SK-N-SH treated with all-trans-retinoic acid at 6 μM for 48 hours (cell line): Measurements from ENCODE around the gene ABHD17B.

Experiments
- ATAC-seq: fragments of 200-7000 bp; cut with Tn5 transposase; 3 replicates; pipeline ENCODE4 v1.9.1; 2020; ENCODE audit warnings: mild to moderate bottlenecking, moderate library complexity
- ARNTL ChIP-seq: fragments of 450-650 bp; formaldehyde crosslinking; IDR thresholded peaks from 2 replicates; pipeline ENCODE4 v1.5.0; 2020; ENCODE audit warnings: low read depth, mild to moderate bottlenecking, moderate library complexity, borderline replicate concordance
- BACH2 ChIP-seq: fragments of 250-450 bp; sonication (Bioruptor Pico); IDR thresholded peaks from 2 replicates; pipeline ENCODE4 v1.9.0; 2021; ENCODE audit warnings: mild to moderate bottlenecking, borderline replicate concordance
- CREB5 ChIP-seq: fragments of 250-450 bp; sonication (Bioruptor Pico); IDR thresholded peaks from 2 replicates; pipeline ENCODE4 v1.5.1; 2020; ENCODE audit warnings: low read depth, mild to moderate bottlenecking, moderate library complexity
- CSDC2 ChIP-seq: fragments of 250-450 bp; sonication (Bioruptor Pico); IDR thresholded peaks from 2 replicates; pipeline ENCODE4 v1.5.0; 2020; ENCODE audit warnings: mild to moderate bottlenecking, moderate library complexity
- CSRNP3 ChIP-seq: fragments of 250-450 bp; sonication (Bioruptor Pico); IDR thresholded peaks from 2 replicates; pipeline ENCODE4 v1.5.1; 2021; ENCODE audit warnings: mild to moderate bottlenecking, moderate library complexity
- ESRRG ChIP-seq: fragments of 250-450 bp; sonication (Bioruptor Pico); IDR thresholded peaks from 2 replicates; pipeline ENCODE4 v1.6.1; 2021; ENCODE audit warnings: mild to moderate bottlenecking
- GLIS3 ChIP-seq: fragments of 250-450 bp; sonication (Bioruptor Pico); IDR thresholded peaks from 2 replicates; pipeline ENCODE4 v1.5.0; 2020; ENCODE audit warnings: mild to moderate bottlenecking, moderate library complexity
- ISL1 ChIP-seq: fragments of 250-450 bp; sonication (Bioruptor Pico); IDR thresholded peaks from 2 replicates; pipeline ENCODE4 v2.1.2; 2022; ENCODE audit warnings: mild to moderate bottlenecking, moderate library complexity
- PATZ1 ChIP-seq: fragments of 250-450 bp; sonication (Bioruptor Pico); IDR thresholded peaks from 2 replicates; pipeline ENCODE4 v1.8.0; 2020; ENCODE audit warnings: mild to moderate bottlenecking, moderate library complexity, borderline replicate concordance
- POU6F1 ChIP-seq: fragments of 250-450 bp; sonication (Bioruptor Pico); IDR thresholded peaks from 2 replicates; pipeline ENCODE4 v1.8.0; 2021; ENCODE audit warnings: low read depth, mild to moderate bottlenecking, moderate library complexity, borderline replicate concordance
- PPARA ChIP-seq: fragments of 250-450 bp; sonication (Bioruptor Pico); IDR thresholded peaks from 2 replicates; pipeline ENCODE4 v1.5.0; 2020; ENCODE audit warnings: mild to moderate bottlenecking, borderline replicate concordance
- RARB ChIP-seq: fragments of 250-450 bp; sonication (Bioruptor Pico); IDR thresholded peaks from 2 replicates; pipeline ENCODE4 v1.8.0; 2021; ENCODE audit warnings: mild to moderate bottlenecking, moderate library complexity
- SNAI2 ChIP-seq: fragments of 250-450 bp; sonication (Bioruptor Pico); IDR thresholded peaks from 2 replicates; pipeline ENCODE4 v1.5.0; 2020; ENCODE audit warnings: mild to moderate bottlenecking, moderate library complexity
- TCF4 ChIP-seq: fragments of 250-450 bp; sonication (Bioruptor Pico); IDR thresholded peaks from 2 replicates; pipeline ENCODE4 v1.8.0; 2021; ENCODE audit warnings: mild to moderate bottlenecking, moderate library complexity, borderline replicate concordance
- TOX ChIP-seq: fragments of 250-450 bp; sonication (Bioruptor Pico); IDR thresholded peaks from 2 replicates; pipeline ENCODE4 v1.8.0; 2021; ENCODE audit warnings: mild to moderate bottlenecking, moderate library complexity, borderline replicate concordance
- TSHZ2 ChIP-seq: fragments of 250-450 bp; sonication (Bioruptor Pico); IDR thresholded peaks from 2 replicates; pipeline ENCODE4 v1.5.0; 2020; ENCODE audit warnings: mild to moderate bottlenecking, moderate library complexity
- ZFP3 ChIP-seq: fragments of 250-450 bp; sonication (Bioruptor Pico); IDR thresholded peaks from 2 replicates; pipeline ENCODE4 v1.5.0; 2020; ENCODE audit warnings: mild to moderate bottlenecking, moderate library complexity
- ZFP30 ChIP-seq: fragments of 450-650 bp; formaldehyde crosslinking; IDR thresholded peaks from 2 replicates; pipeline ENCODE4 v1.5.0; 2022; ENCODE audit warnings: mild to moderate bottlenecking, moderate library complexity
- ZNF565 ChIP-seq: fragments of 450-650 bp; formaldehyde crosslinking; conservative IDR thresholded peaks from 2 replicates; pipeline ENCODE4 v1.5.0; 2020; ENCODE audit warnings: low read depth, mild to moderate bottlenecking, moderate library complexity
- ZNF70 ChIP-seq: fragments of 450-650 bp; formaldehyde crosslinking; IDR thresholded peaks from 2 replicates; pipeline ENCODE4 v1.5.0; 2020; ENCODE audit warnings: mild to moderate bottlenecking, moderate library complexity

Gene ABHD17B

GRCh38 chr9:71936066-71936465 lies 25.1 kb upstream of the ABHD17B start:
- no peak for ATAC-seq
- TF ChIP-seq SNAI2 (no peak), ISL1 (no peak), ZFP3 (CRISPR knock-in tag) (no peak), ARNTL (CRISPR knock-in tag) (no peak), PATZ1 (CRISPR knock-in tag) (no peak), ZFP30 (CRISPR knock-in tag) (no peak), CREB5 (CRISPR knock-in tag) (no peak), ZNF565 (CRISPR knock-in tag) (no peak), TCF4 (no peak), RARB (CRISPR knock-in tag) (no peak)

GRCh38 chr9:71931166-71931565 lies 20.2 kb upstream of the ABHD17B start:
- no peak for TF ChIP-seq TSHZ2 (CRISPR knock-in tag)
- no peak for TF ChIP-seq GLIS3
- TF ChIP-seq BACH2 = no peak
- TF ChIP-seq ZFP30 (CRISPR knock-in tag) = no peak
- TF ChIP-seq PPARA (CRISPR knock-in tag) = no peak
- TF ChIP-seq ZFP3 (CRISPR knock-in tag) = no peak
- TF ChIP-seq SNAI2 = no peak
- TF ChIP-seq RARB (CRISPR knock-in tag) = no peak
- no peak for TF ChIP-seq ESRRG (CRISPR knock-in tag)
- ATAC-seq = no peak

GRCh38 chr9:71929791-71930440 lies 18.9 kb upstream of the ABHD17B start:
- no peak for TF ChIP-seq POU6F1 (CRISPR knock-in tag)
- TF ChIP-seq SNAI2 = no peak
- no peak for TF ChIP-seq ISL1
- no peak for TF ChIP-seq GLIS3
- TF ChIP-seq ZFP30 (CRISPR knock-in tag) = no peak
- TF ChIP-seq CSDC2 (CRISPR knock-in tag) = no peak
- TF ChIP-seq TOX (CRISPR knock-in tag) = no peak
- no peak for TF ChIP-seq ZNF70 (CRISPR knock-in tag)
- no peak for TF ChIP-seq PATZ1 (CRISPR knock-in tag)
- no peak for TF ChIP-seq CSRNP3 (CRISPR knock-in tag)
- no peak for TF ChIP-seq ESRRG (CRISPR knock-in tag)
- no peak for TF ChIP-seq TSHZ2 (CRISPR knock-in tag)
- peak; percentile 53 for ATAC-seq
